CD4-positive, CD25-positive, alpha-beta regulatory T cell (primary cell): ENCODE results near the gene TRAF3. TPM values are rescaled to one million over a fixed set of nuclear protein-coding genes. Genes with fewer than 3 reads are reported as not detected.

ENCODE experiments used
- ATAC-seq, 2 donors: fragments of 150-1000 bp; cut with Tn5 transposase; one replicate each; pipeline ENCODE4 v1.10.0; 2021; ENCODE audit warnings: low read depth in 2 of 2, moderate number of reproducible peaks in 2 of 2, moderate library complexity in 1 of 2
- DNase-seq, 3 donors: peaks; one replicate each; pipeline versions ENCODE4 v3.0.0 to v3.0.0-alpha.2; 2012 to 2022; ENCODE audit warnings: mixed read lengths in 1 of 3
- H3K27ac ChIP-seq: one replicate; pipeline ENCODE4 v1.7.0; 2013; ENCODE audit warnings: mild to moderate bottlenecking, low read length; ENCODE audit not compliant: insufficient read depth, poor library complexity, severe bottlenecking
- H3K27me3 ChIP-seq: one replicate; pipeline ENCODE4 v1.7.0; 2013; ENCODE audit warnings: low read length; ENCODE audit not compliant: control insufficient read depth, insufficient read depth
- H3K36me3 ChIP-seq: one replicate; pipeline ENCODE4 v1.7.0; 2013; ENCODE audit warnings: mild to moderate bottlenecking, low read length, moderate library complexity; ENCODE audit not compliant: control insufficient read depth, insufficient read depth
- H3K4me1 ChIP-seq: 2 replicates; pipeline ENCODE4 v1.7.0; 2013; ENCODE audit warnings: mild to moderate bottlenecking, low read length; ENCODE audit not compliant: insufficient read depth, control insufficient read depth, poor library complexity, severe bottlenecking
- H3K4me3 ChIP-seq: one replicate; pipeline ENCODE4 v1.7.0; 2013; ENCODE audit warnings: low read depth, mild to moderate bottlenecking, low read length, moderate library complexity
- H3K9me3 ChIP-seq, 2 experiments: 1 replicate in 1 of 2; 2 replicates in 1 of 2; pipeline ENCODE4 v1.7.0; 2013; ENCODE audit warnings: low read length in 2 of 2, mild to moderate bottlenecking in 1 of 2, moderate library complexity in 1 of 2; ENCODE audit not compliant: control insufficient read depth in 2 of 2
- H3K27ac Mint-ChIP-seq, 3 donors: one replicate each; pipeline ENCODE4 v1.8.0; 2020 to 2022; ENCODE audit warnings: mild to moderate bottlenecking in 3 of 3, mixed read lengths in 3 of 3, moderate library complexity in 2 of 3
- H3K27me3 Mint-ChIP-seq: one replicate; pipeline ENCODE4 v1.8.0; 2022; ENCODE audit warnings: mild to moderate bottlenecking, mixed read lengths
- H3K36me3 Mint-ChIP-seq: one replicate; pipeline ENCODE4 v1.8.0; 2020; ENCODE audit warnings: mixed read lengths
- H3K4me1 Mint-ChIP-seq, 4 donors: one replicate each; pipeline ENCODE4 v1.8.0; 2020 to 2022; ENCODE audit warnings: mixed read lengths in 4 of 4, mild to moderate bottlenecking in 1 of 4
- H3K4me3 Mint-ChIP-seq, 4 donors: one replicate each; pipeline ENCODE4 v1.8.0; 2020 to 2022; ENCODE audit warnings: mild to moderate bottlenecking in 4 of 4, mixed read lengths in 4 of 4, moderate library complexity in 3 of 4
- H3K9me3 Mint-ChIP-seq, 7 donors: one replicate each; pipeline ENCODE4 v1.8.0; 2020 to 2022; ENCODE audit warnings: mixed read lengths in 7 of 7, mild to moderate bottlenecking in 3 of 7, moderate library complexity in 2 of 7
- polyA plus RNA-seq, 4 donors: library from polyadenylated mRNA; unstranded; fragments of 300-500 nt; fragmentation: Illumina TruSeq; gene quantifications; one replicate each; pipeline ENCODE4 v1.2.3, GENCODE V29; 2021
- total RNA-seq: library from RNA; stranded (reverse); gene quantifications from one replicate; pipeline ENCODE4 v1.2.3, GENCODE V29; 2022

TRAF3 gene
- total and polyA plus RNA-seq, 5 donors from 2014 or later, result 17.7 to 71.2 (median 22.5) TPM

- DNase-seq (no peak), ATAC-seq (no peak)
- no peaks in the 10 kb centered on the region for H3K9me3 Mint-ChIP-seq
- Histone ChIP-seq H3K27ac (no peak overlapping the region), H3K4me3 (no peak overlapping the region), H3K9me3 (no peaks in the 10 kb centered on the region), H3K4me1 (no peaks in the 10 kb centered on the region), H3K27me3 (no peaks in the 10 kb centered on the region), H3K36me3 (peaks cover 50% of the 10 kb centered on the region)
- H3K36me3 Mint-ChIP-seq, result peaks cover 34% of the 10 kb centered on the region
- H3K27me3 Mint-ChIP-seq, result no peaks in the 10 kb centered on the region
- H3K27ac Mint-ChIP-seq, result no peak overlapping the region
- H3K4me1 Mint-ChIP-seq, result peaks cover 0 to 15% (median 5%) of the 10 kb centered on the region in 4 donors
- no peak overlapping the region for H3K4me3 Mint-ChIP-seq
These were observed 126.8 kb downstream of the TRAF3 start for GRCh38 chr14:102903889-102904512.

GRCh38 chr14:102905116-102906108 lies 128.2 kb downstream of the TRAF3 start:
- no peak for ATAC-seq
- peaks cover 43% of the 10 kb centered on the region for H3K36me3 ChIP-seq
- no peak overlapping the region for H3K4me3 Mint-ChIP-seq
- no peaks in the 10 kb centered on the region for H3K4me1 ChIP-seq
- no peak for DNase-seq
- H3K27ac Mint-ChIP-seq, result peak overlapping the region in 1 of 3 donors; percentile 62
- no peaks in the 10 kb centered on the region for H3K9me3 Mint-ChIP-seq
- H3K4me1 Mint-ChIP-seq, result peaks cover 0 to 10% (median 5%) of the 10 kb centered on the region in 4 donors
- no peak overlapping the region for H3K27ac ChIP-seq
- no peaks in the 10 kb centered on the region for H3K27me3 Mint-ChIP-seq
- H3K9me3 ChIP-seq, result no peaks in the 10 kb centered on the region
- H3K36me3 Mint-ChIP-seq, result peaks cover 31% of the 10 kb centered on the region
- no peaks in the 10 kb centered on the region for H3K27me3 ChIP-seq
- no peak overlapping the region for H3K4me3 ChIP-seq

GRCh38 chr14:102906616-102907302 lies 129.5 kb downstream of the TRAF3 start:
- Mint-ChIP-seq H3K9me3 (no peaks in the 10 kb centered on the region), H3K27ac (no peak overlapping the region), H3K27me3 (no peaks in the 10 kb centered on the region), H3K36me3 (peaks cover 31% of the 10 kb centered on the region), H3K4me1 (no peaks in the 10 kb centered on the region), H3K4me3 (no peak overlapping the region)
- H3K27me3 ChIP-seq, result no peaks in the 10 kb centered on the region
- no peak overlapping the region for H3K4me3 ChIP-seq
- H3K4me1 ChIP-seq, result no peaks in the 10 kb centered on the region
- no peak for DNase-seq
- H3K9me3 ChIP-seq, result no peaks in the 10 kb centered on the region
- no peak for ATAC-seq
- H3K36me3 ChIP-seq, result peaks cover 43% of the 10 kb centered on the region
- no peak overlapping the region for H3K27ac ChIP-seq

- Mint-ChIP-seq H3K9me3 (no peaks in the 10 kb centered on the region), H3K4me1 (no peaks in the 10 kb centered on the region), H3K4me3 (peak overlapping the region in 1 of 4 donors; percentile 54), H3K27me3 (no peaks in the 10 kb centered on the region), H3K36me3 (peaks cover 31% of the 10 kb centered on the region), H3K27ac (no peak overlapping the region)
- Histone ChIP-seq H3K4me3 (no peak overlapping the region), H3K27ac (no peak overlapping the region), H3K36me3 (peaks cover 40% of the 10 kb centered on the region), H3K27me3 (no peaks in the 10 kb centered on the region), H3K9me3 (no peaks in the 10 kb centered on the region), H3K4me1 (no peaks in the 10 kb centered on the region)
- DNase-seq (no peak), ATAC-seq (no peak)
These were observed 130.1 kb downstream of the TRAF3 start for GRCh38 chr14:102907303-102907844.

- H3K27ac Mint-ChIP-seq, result no peak overlapping the region
- peaks cover 28% of the 10 kb centered on the region for H3K36me3 Mint-ChIP-seq
- no peaks in the 10 kb centered on the region for H3K27me3 Mint-ChIP-seq
- Histone ChIP-seq H3K4me3 (no peak overlapping the region), H3K27ac (no peak overlapping the region), H3K27me3 (no peaks in the 10 kb centered on the region), H3K36me3 (peaks cover 36% of the 10 kb centered on the region), H3K4me1 (no peaks in the 10 kb centered on the region), H3K9me3 (no peaks in the 10 kb centered on the region)
- no peaks in the 10 kb centered on the region for H3K9me3 Mint-ChIP-seq
- no peaks in the 10 kb centered on the region for H3K4me1 Mint-ChIP-seq
- no peak overlapping the region for H3K4me3 Mint-ChIP-seq
- ATAC-seq (no peak), DNase-seq (no peak)
These were observed 130.9 kb downstream of the TRAF3 start for GRCh38 chr14:102907980-102908730.

GRCh38 chr14:102908766-102909455 lies 131.7 kb downstream of the TRAF3 start:
- no peak for DNase-seq
- no peak overlapping the region for H3K4me3 ChIP-seq
- H3K36me3 Mint-ChIP-seq, result peaks cover 23% of the 10 kb centered on the region
- H3K4me1 Mint-ChIP-seq, result no peaks in the 10 kb centered on the region
- no peaks in the 10 kb centered on the region for H3K4me1 ChIP-seq
- ATAC-seq, result no peak
- no peak overlapping the region for H3K27ac ChIP-seq
- no peaks in the 10 kb centered on the region for H3K27me3 ChIP-seq
- no peaks in the 10 kb centered on the region for H3K27me3 Mint-ChIP-seq
- no peak overlapping the region for H3K4me3 Mint-ChIP-seq
- H3K9me3 Mint-ChIP-seq, result no peaks in the 10 kb centered on the region
- peaks cover 28% of the 10 kb centered on the region for H3K36me3 ChIP-seq
- no peak overlapping the region for H3K27ac Mint-ChIP-seq
- no peaks in the 10 kb centered on the region for H3K9me3 ChIP-seq
